PC-3 (cell line): ENCODE results near the gene INTS1.

Source experiments
- CTCF ChIP-seq: fragments of 300-600 bp; sonication (generic); conservative IDR thresholded peaks from 2 replicates; pipeline ENCODE4 v1.5.1; 2017; ENCODE audit warnings: antibody characterized with exemption, low read depth, mild to moderate bottlenecking, low read length
- EZH2 ChIP-seq: fragments of 300-600 bp; sonication (generic); IDR thresholded peaks from one replicate; pipeline ENCODE4 v1.6.1; 2017; ENCODE audit warnings: antibody characterized with exemption, mild to moderate bottlenecking, low read length; ENCODE audit not compliant: unreplicated experiment
- EZH2phosphoT487 ChIP-seq: fragments of 300-600 bp; sonication (generic); IDR thresholded peaks from 2 replicates; pipeline ENCODE4 v1.6.1; 2018; ENCODE audit warnings: mild to moderate bottlenecking, antibody characterized with exemption, low read length, borderline replicate concordance

DNA sequence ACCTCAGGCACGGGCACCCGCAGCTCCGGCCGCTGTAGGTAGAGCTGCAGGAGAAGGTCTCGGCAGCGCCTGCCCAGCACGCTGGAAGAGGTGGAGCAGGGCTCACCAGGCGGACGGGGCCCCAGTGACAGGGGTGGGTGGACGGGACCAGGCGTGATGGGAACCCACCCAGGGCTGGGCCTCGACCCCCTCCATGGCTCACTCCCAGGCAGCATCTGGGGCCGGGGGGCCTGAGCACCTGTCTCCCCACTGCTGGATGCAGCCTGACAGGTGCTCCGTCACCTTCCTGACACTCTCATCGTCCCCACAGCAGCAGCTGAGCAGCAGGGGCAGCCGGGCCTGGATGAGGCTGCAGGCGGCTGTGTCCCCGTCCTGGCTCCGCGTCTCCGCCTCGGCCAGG lies 28.2 kb downstream of the INTS1 start:
- no peak for TF ChIP-seq CTCF
- TF ChIP-seq EZH2, result no peak
- no peak for TF ChIP-seq EZH2phosphoT487
